Esophagus squamous epithelium (tissue), 4 donors: ENCODE data around the gene ATXN2.

Experiments used
- POLR2A ChIP-seq, 4 donors: fragments of 450-650 bp; IDR thresholded peaks; one replicate each; pipeline ENCODE4 v1.6.1; 2017; ENCODE audit warnings: antibody characterized with exemption in 4 of 4, mild to moderate bottlenecking in 4 of 4, moderate library complexity in 3 of 4
- TF ChIP-seq, protein P1 (sequence below), 6 experiments: fragments of 450-650 bp in 4 of 6; fragments of 200-600 bp in 2 of 6; sonication (generic) in 2 of 6; IDR thresholded peaks; one replicate each; pipeline ENCODE4 v1.5.1; 2016 to 2019; ENCODE audit warnings: antibody characterized with exemption in 6 of 6, mild to moderate bottlenecking in 4 of 6, moderate library complexity in 4 of 6

DNA sequence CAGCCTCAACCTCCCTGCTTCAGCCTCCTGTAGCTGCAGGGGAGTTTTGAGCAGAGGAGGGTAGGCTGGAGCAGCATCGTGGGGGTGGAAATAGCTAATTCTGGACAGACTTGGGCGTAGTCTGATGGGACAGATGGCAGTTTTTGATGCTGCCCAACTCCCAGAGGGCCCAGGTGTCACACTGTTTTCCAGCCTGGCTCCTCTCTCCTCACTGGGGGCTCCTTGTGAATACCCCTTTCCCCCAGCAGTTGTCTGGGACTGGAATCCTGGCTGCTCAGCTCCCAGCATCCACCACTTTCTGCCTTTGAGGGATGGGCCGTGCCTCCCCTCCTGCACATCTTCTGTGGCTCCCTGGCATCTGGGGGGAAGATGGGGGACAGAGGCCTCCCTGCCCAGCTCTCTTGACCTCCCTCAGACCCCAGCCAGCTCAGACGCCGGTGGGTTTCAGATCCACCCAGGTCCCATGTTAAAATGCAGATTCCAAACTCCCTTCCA is 159.4 kb downstream of the ATXN2 start:
- TF ChIP-seq POLR2A (IDR thresholded peaks at IDR 0.05): no peak
- TF ChIP-seq, protein P1, sequence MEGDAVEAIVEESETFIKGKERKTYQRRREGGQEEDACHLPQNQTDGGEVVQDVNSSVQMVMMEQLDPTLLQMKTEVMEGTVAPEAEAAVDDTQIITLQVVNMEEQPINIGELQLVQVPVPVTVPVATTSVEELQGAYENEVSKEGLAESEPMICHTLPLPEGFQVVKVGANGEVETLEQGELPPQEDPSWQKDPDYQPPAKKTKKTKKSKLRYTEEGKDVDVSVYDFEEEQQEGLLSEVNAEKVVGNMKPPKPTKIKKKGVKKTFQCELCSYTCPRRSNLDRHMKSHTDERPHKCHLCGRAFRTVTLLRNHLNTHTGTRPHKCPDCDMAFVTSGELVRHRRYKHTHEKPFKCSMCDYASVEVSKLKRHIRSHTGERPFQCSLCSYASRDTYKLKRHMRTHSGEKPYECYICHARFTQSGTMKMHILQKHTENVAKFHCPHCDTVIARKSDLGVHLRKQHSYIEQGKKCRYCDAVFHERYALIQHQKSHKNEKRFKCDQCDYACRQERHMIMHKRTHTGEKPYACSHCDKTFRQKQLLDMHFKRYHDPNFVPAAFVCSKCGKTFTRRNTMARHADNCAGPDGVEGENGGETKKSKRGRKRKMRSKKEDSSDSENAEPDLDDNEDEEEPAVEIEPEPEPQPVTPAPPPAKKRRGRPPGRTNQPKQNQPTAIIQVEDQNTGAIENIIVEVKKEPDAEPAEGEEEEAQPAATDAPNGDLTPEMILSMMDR (IDR thresholded peaks at IDR 0.05): no peak
